ENCODE results near the gene NKX2-3.

Gene NKX2-3

DNA sequence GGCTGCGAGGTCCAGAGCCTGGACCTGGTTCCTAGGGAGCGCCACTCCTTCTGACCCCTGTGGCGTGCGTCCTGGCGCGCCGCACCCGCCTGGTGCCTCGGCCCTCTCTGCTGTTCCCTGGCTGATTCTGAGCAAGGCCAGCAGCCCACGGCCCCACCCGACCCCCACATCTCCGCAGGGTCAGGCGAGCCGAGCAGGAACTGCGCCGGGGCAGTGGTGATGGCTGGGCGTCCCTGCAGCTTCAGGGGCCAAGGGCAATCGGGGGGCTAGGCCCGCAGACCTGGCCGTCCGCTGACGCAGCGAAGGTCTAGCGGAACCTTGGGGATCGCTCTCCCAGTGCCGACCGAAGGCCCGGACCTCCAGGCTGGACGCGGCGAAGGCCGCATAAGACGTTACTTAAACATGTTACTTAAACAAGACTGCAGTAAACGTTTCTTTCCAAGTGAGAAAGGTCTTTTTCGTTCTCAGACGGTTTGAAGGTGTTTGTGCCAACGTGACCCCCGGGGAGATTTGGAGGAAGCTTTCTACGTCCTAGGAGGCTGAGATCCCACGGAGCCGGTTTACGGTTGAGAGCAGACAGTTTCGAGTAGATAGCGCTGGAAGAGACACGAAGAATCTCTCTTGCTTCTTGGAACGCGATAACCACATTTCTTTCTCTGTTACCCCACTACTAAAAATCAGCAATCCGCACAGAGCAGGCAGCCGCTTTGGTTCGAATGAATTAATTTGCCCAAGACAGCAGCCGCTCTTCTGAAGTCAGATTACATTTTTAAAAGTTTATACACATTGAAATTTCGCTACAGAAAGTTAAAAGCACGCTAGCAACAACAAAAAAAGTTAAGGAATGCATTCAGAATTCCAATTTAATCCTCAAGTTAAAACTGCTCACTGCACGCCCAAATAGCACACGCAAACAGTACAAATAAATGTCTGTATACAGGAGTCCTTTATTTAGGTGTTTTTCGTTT lies 4.9 kb upstream of the NKX2-3 start:
- Histone ChIP-seq H3K27ac (ENCODE audit: low read depth, low read length, severe bottlenecking) (no peak overlapping the region), H3K4me3 (ENCODE audit: extremely low read depth, insufficient read depth, low read length, poor library complexity, severe bottlenecking) (no peak overlapping the region), H3K9me3 (ENCODE audit: control insufficient read depth, low read length) (no peaks in the 10 kb centered on the region), H3K4me1 (ENCODE audit: control insufficient read depth, insufficient read depth, low read length, poor library complexity, severe bottlenecking) (peaks cover 26% of the 10 kb centered on the region), H3K36me3 (ENCODE audit: control insufficient read depth, insufficient read depth, low read length) (no peaks in the 10 kb centered on the region)
- WGBS, 2 experiments (ENCODE audit: insufficient coverage in 2 of 2): 2 to 5% methylated on average over 40 to 48 of the region's 56 CpGs

GRCh38 chr10:99528494-99529441 lies 4.0 kb upstream of the NKX2-3 start:
- 0 to 13% methylated on average over 1 to 4 of the region's 10 CpGs for WGBS, 2 experiments (ENCODE audit: insufficient coverage in 2 of 2)
- Histone ChIP-seq H3K4me3 (ENCODE audit: extremely low read depth, insufficient read depth, low read length, poor library complexity, severe bottlenecking) (no peak overlapping the region), H3K27ac (ENCODE audit: low read depth, low read length, severe bottlenecking) (no peak overlapping the region), H3K9me3 (ENCODE audit: control insufficient read depth, low read length) (no peaks in the 10 kb centered on the region), H3K4me1 (ENCODE audit: control insufficient read depth, insufficient read depth, low read length, poor library complexity, severe bottlenecking) (peaks cover 28% of the 10 kb centered on the region), H3K36me3 (ENCODE audit: control insufficient read depth, insufficient read depth, low read length) (no peaks in the 10 kb centered on the region)

GRCh38 chr10:99529591-99530107 lies 3.1 kb upstream of the NKX2-3 start:
- Histone ChIP-seq H3K27ac (ENCODE audit: low read depth, low read length, severe bottlenecking) (no peak overlapping the region), H3K9me3 (ENCODE audit: control insufficient read depth, low read length) (no peaks in the 10 kb centered on the region), H3K4me1 (ENCODE audit: control insufficient read depth, insufficient read depth, low read length, poor library complexity, severe bottlenecking) (peaks cover 27% of the 10 kb centered on the region), H3K36me3 (ENCODE audit: control insufficient read depth, insufficient read depth, low read length) (no peaks in the 10 kb centered on the region), H3K4me3 (ENCODE audit: extremely low read depth, insufficient read depth, low read length, poor library complexity, severe bottlenecking) (no peak overlapping the region)
- 4 to 5% methylated on average over 18 to 21 of the region's 22 CpGs for WGBS, 2 experiments (ENCODE audit: insufficient coverage in 2 of 2)

- 2 to 6% methylated on average over 35 to 40 of the region's 46 CpGs for WGBS, 2 experiments (ENCODE audit: insufficient coverage in 2 of 2)
- H3K4me3 ChIP-seq (ENCODE audit: extremely low read depth, insufficient read depth, low read length, poor library complexity, severe bottlenecking): peak overlapping the region; percentile 19
Measured at GRCh38 chr10:99530108-99531025, 2.4 kb upstream of the NKX2-3 start.

GRCh38 chr10:99531026-99531695 lies 1.6 kb upstream of the NKX2-3 start:
- H3K4me3 ChIP-seq (ENCODE audit: extremely low read depth, insufficient read depth, low read length, poor library complexity, severe bottlenecking): peak overlapping the region; percentile 19
- no peaks in the 10 kb centered on the region for H3K9me3 ChIP-seq (ENCODE audit: control insufficient read depth, low read length)
- H3K27ac ChIP-seq (ENCODE audit: low read depth, low read length, severe bottlenecking): no peak overlapping the region
- no peaks in the 10 kb centered on the region for H3K36me3 ChIP-seq (ENCODE audit: control insufficient read depth, insufficient read depth, low read length)
- 4 to 5% methylated on average over 22 to 40 of the region's 40 CpGs for WGBS, 2 experiments (ENCODE audit: insufficient coverage in 2 of 2)
- peaks cover 27% of the 10 kb centered on the region for H3K4me1 ChIP-seq (ENCODE audit: control insufficient read depth, insufficient read depth, low read length, poor library complexity, severe bottlenecking)

More at GRCh38 chr10:99530108-99531025, 2.4 kb upstream of the NKX2-3 start:
- Histone ChIP-seq H3K9me3 (ENCODE audit: control insufficient read depth, low read length) (no peaks in the 10 kb centered on the region), H3K4me1 (ENCODE audit: control insufficient read depth, insufficient read depth, low read length, poor library complexity, severe bottlenecking) (peaks cover 27% of the 10 kb centered on the region), H3K36me3 (ENCODE audit: control insufficient read depth, insufficient read depth, low read length) (no peaks in the 10 kb centered on the region), H3K27ac (ENCODE audit: low read depth, low read length, severe bottlenecking) (no peak overlapping the region)

DNA sequence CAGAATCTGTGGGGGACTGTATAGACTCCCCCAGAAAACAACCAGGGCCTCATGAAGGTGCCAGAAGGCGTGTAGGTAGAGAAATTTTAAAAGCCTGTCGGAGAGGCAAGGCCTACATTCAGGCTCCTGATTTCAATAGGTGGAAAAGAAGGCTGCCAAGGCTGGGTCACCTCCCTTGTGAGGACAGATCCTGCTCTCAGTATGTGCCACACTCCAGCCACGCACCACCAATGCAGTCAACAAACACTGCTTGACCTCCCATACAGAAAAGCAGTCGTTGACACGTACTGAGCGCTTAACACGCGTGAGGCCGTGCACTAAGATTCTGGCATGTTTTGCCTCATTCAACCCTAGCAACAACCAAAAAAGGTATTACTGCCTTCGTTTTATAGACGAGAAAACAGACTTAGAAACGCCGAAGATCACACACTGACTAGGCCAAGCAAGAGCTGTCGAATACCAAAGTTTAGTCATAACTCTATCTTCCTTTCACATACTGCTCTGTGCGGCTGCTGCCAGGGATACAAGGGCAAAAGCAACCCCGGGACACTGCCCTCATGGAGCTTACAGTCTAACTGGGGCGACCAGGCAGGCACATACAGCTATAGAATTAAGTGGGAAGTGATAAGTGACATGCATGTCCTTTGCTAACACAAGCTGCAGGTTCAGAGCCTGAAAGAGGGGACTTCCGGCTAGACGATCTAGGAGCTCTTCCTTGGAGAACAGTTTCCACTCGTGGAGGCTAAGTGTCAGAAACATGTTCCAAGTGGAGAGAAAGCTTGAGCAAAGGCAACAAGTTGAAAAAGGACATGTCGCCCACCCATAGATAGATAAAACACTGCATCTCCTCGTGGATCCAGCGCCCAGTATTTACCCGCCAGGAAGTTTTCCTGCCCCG lies 797 bp upstream of the NKX2-3 start:
- no peaks in the 10 kb centered on the region for H3K9me3 ChIP-seq (ENCODE audit: control insufficient read depth, low read length)
- H3K4me1 ChIP-seq (ENCODE audit: control insufficient read depth, insufficient read depth, low read length, poor library complexity, severe bottlenecking): peaks cover 27% of the 10 kb centered on the region
- WGBS, 2 experiments (ENCODE audit: insufficient coverage in 2 of 2): 38 to 39% methylated on average over 24 to 25 of the region's 25 CpGs
- H3K36me3 ChIP-seq (ENCODE audit: control insufficient read depth, insufficient read depth, low read length): no peaks in the 10 kb centered on the region
- no peak overlapping the region for H3K27ac ChIP-seq (ENCODE audit: low read depth, low read length, severe bottlenecking)
- peak overlapping the region; percentile 21 for H3K4me3 ChIP-seq (ENCODE audit: extremely low read depth, insufficient read depth, low read length, poor library complexity, severe bottlenecking)

GRCh38 chr10:99533496-99534449 lies 1.0 kb downstream of the NKX2-3 start:
- Histone ChIP-seq H3K27ac (ENCODE audit: low read depth, low read length, severe bottlenecking) (no peak overlapping the region), H3K4me1 (ENCODE audit: control insufficient read depth, insufficient read depth, low read length, poor library complexity, severe bottlenecking) (peaks cover 24% of the 10 kb centered on the region), H3K9me3 (ENCODE audit: control insufficient read depth, low read length) (no peaks in the 10 kb centered on the region), H3K36me3 (ENCODE audit: control insufficient read depth, insufficient read depth, low read length) (no peaks in the 10 kb centered on the region), H3K4me3 (ENCODE audit: extremely low read depth, insufficient read depth, low read length, poor library complexity, severe bottlenecking) (peak overlapping the region; percentile 21)
- 4 to 8% methylated on average over 18 to 26 of the region's 38 CpGs for WGBS, 2 experiments (ENCODE audit: insufficient coverage in 2 of 2)

DNA sequence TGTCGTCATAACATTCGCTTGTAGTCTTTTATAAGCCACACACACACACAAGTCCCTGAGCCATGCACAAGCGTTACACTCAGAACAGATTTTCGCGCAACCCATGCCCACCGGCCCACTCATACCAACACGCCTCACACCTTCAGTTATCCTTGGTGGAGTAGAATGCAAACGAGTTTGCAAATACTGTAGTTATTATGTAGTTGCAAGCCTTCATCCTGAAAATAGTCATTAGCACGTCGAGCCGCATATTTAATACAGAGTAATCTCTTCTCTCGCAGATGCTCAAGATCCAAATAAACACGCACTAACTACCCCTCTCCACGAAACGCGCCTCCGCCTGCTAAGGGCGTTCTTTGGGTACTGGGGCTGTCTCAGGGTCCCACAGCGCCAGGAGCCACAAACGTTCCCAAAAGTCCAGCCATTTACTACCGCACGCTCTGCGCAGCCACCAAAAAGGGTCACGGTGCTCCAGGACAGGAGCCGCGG lies 1.8 kb downstream of the NKX2-3 start:
- Histone ChIP-seq H3K9me3 (ENCODE audit: control insufficient read depth, low read length) (no peaks in the 10 kb centered on the region), H3K27ac (ENCODE audit: low read depth, low read length, severe bottlenecking) (no peak overlapping the region), H3K36me3 (ENCODE audit: control insufficient read depth, insufficient read depth, low read length) (no peaks in the 10 kb centered on the region), H3K4me3 (ENCODE audit: extremely low read depth, insufficient read depth, low read length, poor library complexity, severe bottlenecking) (peak overlapping the region; percentile 28), H3K4me1 (ENCODE audit: control insufficient read depth, insufficient read depth, low read length, poor library complexity, severe bottlenecking) (peaks cover 22% of the 10 kb centered on the region)
- 3 to 11% methylated on average over 16 to 18 of the region's 26 CpGs for WGBS, 2 experiments (ENCODE audit: insufficient coverage in 2 of 2)

All from mesodermal cell (in vitro differentiated cells).